SK-N-SH (cell line): ENCODE measurements around the gene PDE4D.

Experiments
- EZH2phosphoT487 ChIP-seq: fragments of 200-600 bp; sonication (generic); IDR thresholded peaks from 2 replicates; pipeline ENCODE4 v1.6.1; 2017; ENCODE audit warnings: low read depth, mixed run types, mild to moderate bottlenecking, antibody characterized with exemption, moderate library complexity, borderline replicate concordance
- RCOR1 ChIP-seq: fragments of 150-350 bp; IDR thresholded peaks from 2 replicates; pipeline ENCODE4 v1.6.1; 2017; ENCODE audit warnings: antibody characterized with exemption, low read length
- TAF1 ChIP-seq: IDR thresholded peaks from 2 replicates; pipeline ENCODE4 v1.6.1; 2012; ENCODE audit warnings: low read depth, mild to moderate bottlenecking, low read length, moderate library complexity, borderline replicate concordance
- TF ChIP-seq, protein P1 (sequence below): IDR thresholded peaks from 2 replicates; pipeline ENCODE4 v1.4.0; 2012; ENCODE audit warnings: low read depth
- TF ChIP-seq, protein P2 (sequence below): fragments of 200-600 bp; sonication (generic); IDR thresholded peaks from 2 replicates; pipeline ENCODE4 v1.6.1; 2017; ENCODE audit warnings: antibody characterized with exemption, mild to moderate bottlenecking, moderate library complexity
- TF ChIP-seq, protein P3 (sequence below): fragments of 150-350 bp; IDR thresholded peaks from 2 replicates; pipeline ENCODE4 v1.6.1; 2017; ENCODE audit warnings: antibody characterized with exemption, low read length, low read depth, borderline replicate concordance
- TF ChIP-seq, protein P4 (sequence below): IDR thresholded peaks from 2 replicates; pipeline ENCODE4 v1.6.1; 2012; ENCODE audit warnings: mild to moderate bottlenecking, low read depth, low read length, moderate library complexity

DNA sequence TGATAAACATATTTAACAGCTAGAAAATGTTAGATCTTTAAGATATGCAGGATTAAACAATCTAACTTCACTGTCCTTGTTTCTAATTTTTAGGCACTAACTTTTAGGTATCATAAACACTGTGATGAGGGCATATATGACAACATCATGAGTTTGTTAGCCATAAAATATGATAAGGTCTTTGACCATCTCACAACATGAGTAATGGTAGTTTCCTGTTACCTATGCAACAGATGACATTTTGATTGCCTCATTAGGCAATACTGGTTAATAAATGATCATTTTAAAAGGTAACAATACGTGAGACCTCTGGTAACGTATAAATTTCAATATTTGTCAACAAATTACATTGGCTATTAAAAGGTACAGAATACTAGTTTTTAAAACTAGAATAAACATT is 613.5 kb downstream of the PDE4D start:
- TF ChIP-seq RCOR1: no peak
- TF ChIP-seq, protein P1, sequence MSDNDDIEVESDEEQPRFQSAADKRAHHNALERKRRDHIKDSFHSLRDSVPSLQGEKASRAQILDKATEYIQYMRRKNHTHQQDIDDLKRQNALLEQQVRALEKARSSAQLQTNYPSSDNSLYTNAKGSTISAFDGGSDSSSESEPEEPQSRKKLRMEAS: no peak
- TF ChIP-seq, protein P2, sequence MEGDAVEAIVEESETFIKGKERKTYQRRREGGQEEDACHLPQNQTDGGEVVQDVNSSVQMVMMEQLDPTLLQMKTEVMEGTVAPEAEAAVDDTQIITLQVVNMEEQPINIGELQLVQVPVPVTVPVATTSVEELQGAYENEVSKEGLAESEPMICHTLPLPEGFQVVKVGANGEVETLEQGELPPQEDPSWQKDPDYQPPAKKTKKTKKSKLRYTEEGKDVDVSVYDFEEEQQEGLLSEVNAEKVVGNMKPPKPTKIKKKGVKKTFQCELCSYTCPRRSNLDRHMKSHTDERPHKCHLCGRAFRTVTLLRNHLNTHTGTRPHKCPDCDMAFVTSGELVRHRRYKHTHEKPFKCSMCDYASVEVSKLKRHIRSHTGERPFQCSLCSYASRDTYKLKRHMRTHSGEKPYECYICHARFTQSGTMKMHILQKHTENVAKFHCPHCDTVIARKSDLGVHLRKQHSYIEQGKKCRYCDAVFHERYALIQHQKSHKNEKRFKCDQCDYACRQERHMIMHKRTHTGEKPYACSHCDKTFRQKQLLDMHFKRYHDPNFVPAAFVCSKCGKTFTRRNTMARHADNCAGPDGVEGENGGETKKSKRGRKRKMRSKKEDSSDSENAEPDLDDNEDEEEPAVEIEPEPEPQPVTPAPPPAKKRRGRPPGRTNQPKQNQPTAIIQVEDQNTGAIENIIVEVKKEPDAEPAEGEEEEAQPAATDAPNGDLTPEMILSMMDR: no peak
- no peak for TF ChIP-seq TAF1
- TF ChIP-seq, protein P3, sequence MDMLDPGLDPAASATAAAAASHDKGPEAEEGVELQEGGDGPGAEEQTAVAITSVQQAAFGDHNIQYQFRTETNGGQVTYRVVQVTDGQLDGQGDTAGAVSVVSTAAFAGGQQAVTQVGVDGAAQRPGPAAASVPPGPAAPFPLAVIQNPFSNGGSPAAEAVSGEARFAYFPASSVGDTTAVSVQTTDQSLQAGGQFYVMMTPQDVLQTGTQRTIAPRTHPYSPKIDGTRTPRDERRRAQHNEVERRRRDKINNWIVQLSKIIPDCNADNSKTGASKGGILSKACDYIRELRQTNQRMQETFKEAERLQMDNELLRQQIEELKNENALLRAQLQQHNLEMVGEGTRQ: no peak
- TF ChIP-seq, protein P4, sequence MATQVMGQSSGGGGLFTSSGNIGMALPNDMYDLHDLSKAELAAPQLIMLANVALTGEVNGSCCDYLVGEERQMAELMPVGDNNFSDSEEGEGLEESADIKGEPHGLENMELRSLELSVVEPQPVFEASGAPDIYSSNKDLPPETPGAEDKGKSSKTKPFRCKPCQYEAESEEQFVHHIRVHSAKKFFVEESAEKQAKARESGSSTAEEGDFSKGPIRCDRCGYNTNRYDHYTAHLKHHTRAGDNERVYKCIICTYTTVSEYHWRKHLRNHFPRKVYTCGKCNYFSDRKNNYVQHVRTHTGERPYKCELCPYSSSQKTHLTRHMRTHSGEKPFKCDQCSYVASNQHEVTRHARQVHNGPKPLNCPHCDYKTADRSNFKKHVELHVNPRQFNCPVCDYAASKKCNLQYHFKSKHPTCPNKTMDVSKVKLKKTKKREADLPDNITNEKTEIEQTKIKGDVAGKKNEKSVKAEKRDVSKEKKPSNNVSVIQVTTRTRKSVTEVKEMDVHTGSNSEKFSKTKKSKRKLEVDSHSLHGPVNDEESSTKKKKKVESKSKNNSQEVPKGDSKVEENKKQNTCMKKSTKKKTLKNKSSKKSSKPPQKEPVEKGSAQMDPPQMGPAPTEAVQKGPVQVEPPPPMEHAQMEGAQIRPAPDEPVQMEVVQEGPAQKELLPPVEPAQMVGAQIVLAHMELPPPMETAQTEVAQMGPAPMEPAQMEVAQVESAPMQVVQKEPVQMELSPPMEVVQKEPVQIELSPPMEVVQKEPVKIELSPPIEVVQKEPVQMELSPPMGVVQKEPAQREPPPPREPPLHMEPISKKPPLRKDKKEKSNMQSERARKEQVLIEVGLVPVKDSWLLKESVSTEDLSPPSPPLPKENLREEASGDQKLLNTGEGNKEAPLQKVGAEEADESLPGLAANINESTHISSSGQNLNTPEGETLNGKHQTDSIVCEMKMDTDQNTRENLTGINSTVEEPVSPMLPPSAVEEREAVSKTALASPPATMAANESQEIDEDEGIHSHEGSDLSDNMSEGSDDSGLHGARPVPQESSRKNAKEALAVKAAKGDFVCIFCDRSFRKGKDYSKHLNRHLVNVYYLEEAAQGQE: no peak
- no peak for TF ChIP-seq EZH2phosphoT487
